ENCODE measurements around the gene P4HA2.

The P4HA2 gene

GRCh38 chr5:132265336-132266030 lies 37.8 kb upstream of the P4HA2 start:
- no peak for TF ChIP-seq CTCF (IDR thresholded peaks at IDR 0.05; ENCODE audit: borderline replicate concordance, control extremely low read depth, extremely low read depth, insufficient read depth, missing control alignments)
- peak; percentile 13 for DNase-seq (ENCODE audit: low spot score)
- in situ Hi-C loops (cut with MboI; ENCODE audit: low sequenced_read_pairs, unreplicated experiment): no loop called here

GRCh38 chr5:132264546-132265335 lies 37.1 kb upstream of the P4HA2 start:
- no peak for TF ChIP-seq CTCF (IDR thresholded peaks at IDR 0.05; ENCODE audit: borderline replicate concordance, control extremely low read depth, extremely low read depth, insufficient read depth, missing control alignments)
- DNase-seq (ENCODE audit: low spot score): peak; percentile 22
- in situ Hi-C loops (cut with MboI; ENCODE audit: low sequenced_read_pairs, unreplicated experiment): no loop called here

GRCh38 chr5:132263548-132264261 lies 36.1 kb upstream of the P4HA2 start:
- in situ Hi-C loops (cut with MboI; ENCODE audit: low sequenced_read_pairs, unreplicated experiment): no loop called here
- peak; percentile 26 for DNase-seq (ENCODE audit: low spot score)
- TF ChIP-seq CTCF (IDR thresholded peaks at IDR 0.05; ENCODE audit: borderline replicate concordance, control extremely low read depth, extremely low read depth, insufficient read depth, missing control alignments): no peak

GRCh38 chr5:132262882-132263547 lies 35.4 kb upstream of the P4HA2 start:
- TF ChIP-seq CTCF (IDR thresholded peaks at IDR 0.05; ENCODE audit: borderline replicate concordance, control extremely low read depth, extremely low read depth, insufficient read depth, missing control alignments): no peak
- peak; percentile 6 for DNase-seq (ENCODE audit: low spot score)
- in situ Hi-C loops (cut with MboI; ENCODE audit: low sequenced_read_pairs, unreplicated experiment): no loop called here

- DNase-seq (ENCODE audit: low spot score): peak; percentile 12
- in situ Hi-C loops (cut with MboI; ENCODE audit: low sequenced_read_pairs, unreplicated experiment): no loop called here
- TF ChIP-seq CTCF (IDR thresholded peaks at IDR 0.05; ENCODE audit: borderline replicate concordance, control extremely low read depth, extremely low read depth, insufficient read depth, missing control alignments): no peak
These were observed 34.5 kb upstream of the P4HA2 start for GRCh38 chr5:132261881-132262845.
